Lung (tissue), 12 donors: ENCODE measurements around the gene CARD8. TPM values are rescaled to one million over a fixed set of nuclear protein-coding genes. Genes with fewer than 3 reads are reported as not detected.

Experiments used
- ATAC-seq: fragments of 200-7000 bp; cut with Tn5 transposase; one replicate; pipeline ENCODE4 v1.9.1; 2020; ENCODE audit warnings: moderate number of reproducible peaks; ENCODE audit not compliant: insufficient read depth, low FRiP score
- DNase-seq, 3 donors: peaks; one replicate each; pipeline ENCODE4 v3.0.0-alpha.2; 2013 to 2017
- H3K27ac ChIP-seq, 2 donors: one replicate each; pipeline ENCODE4 v1.5.1; 2013; ENCODE audit warnings: mild to moderate bottlenecking in 2 of 2, moderate library complexity in 2 of 2, control low read depth in 1 of 2, inconsistent platforms in 1 of 2, low read depth in 1 of 2, low read length in 1 of 2
- H3K27me3 ChIP-seq, 3 donors: one replicate each; pipeline ENCODE4 v1.5.1; 2013; ENCODE audit warnings: low read length in 2 of 3; ENCODE audit not compliant: control insufficient read depth in 3 of 3, insufficient read depth in 3 of 3
- H3K36me3 ChIP-seq, 4 donors: one replicate each; pipeline ENCODE4 v1.5.1; 2013; ENCODE audit warnings: low read length in 4 of 4, mild to moderate bottlenecking in 1 of 4, moderate library complexity in 1 of 4; ENCODE audit not compliant: control insufficient read depth in 4 of 4, insufficient read depth in 4 of 4
- H3K4me1 ChIP-seq, 5 donors: one replicate each; pipeline ENCODE4 v1.5.1; 2013; ENCODE audit warnings: low read length in 5 of 5, mild to moderate bottlenecking in 2 of 5, moderate library complexity in 1 of 5; ENCODE audit not compliant: control insufficient read depth in 5 of 5, insufficient read depth in 5 of 5
- H3K4me3 ChIP-seq: one replicate; pipeline ENCODE4 v1.5.1; 2013; ENCODE audit warnings: mild to moderate bottlenecking, control low read depth, moderate library complexity
- H3K9ac ChIP-seq, 2 donors: one replicate each; pipeline ENCODE4 v1.5.1; 2013; ENCODE audit warnings: low read length in 2 of 2, control low read depth in 1 of 2; ENCODE audit not compliant: insufficient read depth in 1 of 2
- H3K9me3 ChIP-seq, 4 donors: one replicate each; pipeline ENCODE4 v1.5.1; 2013; ENCODE audit warnings: low read length in 3 of 4, mild to moderate bottlenecking in 1 of 4, moderate library complexity in 1 of 4; ENCODE audit not compliant: control insufficient read depth in 4 of 4, insufficient read depth in 3 of 4
- CTCF ChIP-seq: IDR thresholded peaks from 2 replicates; pipeline ENCODE4 v1.5.1; 2012; ENCODE audit warnings: mild to moderate bottlenecking; ENCODE audit errors: control extremely low read depth, extremely low read depth
- WGBS, 2 donors: extraction: QIAGEN DNeasy Blood & Tissue Kit; methylation state at CpG; one replicate each; pipeline ENCODE4 v1.1.7; 2013; 5-methylcytosine and 5-hydroxymethylcytosine counted together
- polyA plus RNA-seq, 2 donors: library from polyadenylated mRNA; stranded (reverse); fragments of 200-250 nt; gene quantifications; one replicate each; pipeline ENCODE4 v1.2.1, GENCODE V29; 2013
- total RNA-seq, 2 donors: library from RNA; depleted of rRNA in 1 of 2; stranded (reverse); fragments of >200 nt in 1 of 2; gene quantifications; one replicate each; pipeline ENCODE4 v1.2.1, GENCODE V29; 2014 to 2021
- donor health status: control.
- donor health status: control.
- donor health status: Bipolar disorder and iron deficiency.
- donor health status: healthy.
- donor health status: DM: yes; HTN: yes; CAD: no.

Gene CARD8
- total and polyA plus RNA-seq, 4 donors: 43.0 to 114 (median 53.2) TPM

GRCh38 chr19:48213959-48214358 lies 41.8 kb downstream of the CARD8 start:
- no peak for DNase-seq
- no peak for ATAC-seq
- no peak for TF ChIP-seq CTCF

GRCh38 chr19:48210005-48210404 lies 45.7 kb downstream of the CARD8 start:
- DNase-seq: no peak
- TF ChIP-seq CTCF: no peak
- WGBS, 2 donors: 74 to 80% methylated on average over 3 of the region's 3 CpGs
- H3K9ac ChIP-seq: no peak overlapping the region
- H3K27ac ChIP-seq: no peak overlapping the region
- no peaks in the 10 kb centered on the region for H3K27me3 ChIP-seq
- no peaks in the 10 kb centered on the region for H3K9me3 ChIP-seq
- no peak overlapping the region for H3K4me3 ChIP-seq
- no peak for ATAC-seq
- peaks cover 0 to 5% (median 0%) of the 10 kb centered on the region in 5 donors for H3K4me1 ChIP-seq
- H3K36me3 ChIP-seq: peaks cover 5 to 27% (median 8%) of the 10 kb centered on the region in 4 donors

More at GRCh38 chr19:48213959-48214358, 41.8 kb downstream of the CARD8 start:
- H3K4me3 ChIP-seq: no peak overlapping the region
- H3K27ac ChIP-seq: no peak overlapping the region
- no peaks in the 10 kb centered on the region for H3K4me1 ChIP-seq
- no peaks in the 10 kb centered on the region for H3K9me3 ChIP-seq
- no peaks in the 10 kb centered on the region for H3K27me3 ChIP-seq
- no peak overlapping the region for H3K9ac ChIP-seq
- 95 to 96% methylated on average over 5 of the region's 5 CpGs for WGBS, 2 donors
- peaks cover 7 to 35% (median 15%) of the 10 kb centered on the region in 4 donors for H3K36me3 ChIP-seq

- no peak for TF ChIP-seq CTCF
- peak overlapping the region in 1 of 2 donors; percentile 64 for H3K27ac ChIP-seq
These were observed 49.2 kb downstream of the CARD8 start for GRCh38 chr19:48206397-48207093.

More at GRCh38 chr19:48206397-48207093, 49.2 kb downstream of the CARD8 start:
- peaks cover 0 to 12% (median 3%) of the 10 kb centered on the region in 4 donors for H3K36me3 ChIP-seq
- no peaks in the 10 kb centered on the region for H3K27me3 ChIP-seq
- ATAC-seq: no peak
- no peak overlapping the region for H3K4me3 ChIP-seq
- peaks cover 1 to 13% (median 9%) of the 10 kb centered on the region in 5 donors for H3K4me1 ChIP-seq
- H3K9ac ChIP-seq: no peak overlapping the region
- WGBS, 2 donors: 67 to 75% methylated on average over 9 of the region's 9 CpGs
- H3K9me3 ChIP-seq: no peaks in the 10 kb centered on the region
- peak in 1 of 3 donors; percentile 63 for DNase-seq
